ENCODE measurements around the gene CTDNEP1.

DNA sequence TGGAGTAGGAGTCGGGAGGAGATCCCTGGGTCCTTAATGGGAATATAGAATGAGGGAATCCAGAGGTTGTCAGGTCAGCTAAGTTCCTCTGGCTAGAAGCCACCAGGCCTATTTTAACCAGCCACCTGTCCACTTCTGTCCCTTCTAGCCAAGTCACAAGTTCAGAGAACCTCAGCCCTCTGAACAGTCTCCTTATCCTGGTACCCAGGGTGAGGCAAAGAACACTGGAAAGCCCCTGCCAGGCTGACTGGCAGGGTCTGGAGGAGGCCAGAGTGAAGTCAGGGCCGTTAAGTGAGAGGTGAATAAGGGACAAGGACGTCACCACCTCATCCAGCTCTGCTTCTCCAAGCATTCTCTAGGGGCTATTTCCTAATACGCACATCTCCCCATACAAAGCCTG lies 2.7 kb downstream of the CTDNEP1 start:
- no peak for TF ChIP-seq TEAD4 (IDR thresholded peaks at IDR 0.05)
- TF ChIP-seq, protein P1, sequence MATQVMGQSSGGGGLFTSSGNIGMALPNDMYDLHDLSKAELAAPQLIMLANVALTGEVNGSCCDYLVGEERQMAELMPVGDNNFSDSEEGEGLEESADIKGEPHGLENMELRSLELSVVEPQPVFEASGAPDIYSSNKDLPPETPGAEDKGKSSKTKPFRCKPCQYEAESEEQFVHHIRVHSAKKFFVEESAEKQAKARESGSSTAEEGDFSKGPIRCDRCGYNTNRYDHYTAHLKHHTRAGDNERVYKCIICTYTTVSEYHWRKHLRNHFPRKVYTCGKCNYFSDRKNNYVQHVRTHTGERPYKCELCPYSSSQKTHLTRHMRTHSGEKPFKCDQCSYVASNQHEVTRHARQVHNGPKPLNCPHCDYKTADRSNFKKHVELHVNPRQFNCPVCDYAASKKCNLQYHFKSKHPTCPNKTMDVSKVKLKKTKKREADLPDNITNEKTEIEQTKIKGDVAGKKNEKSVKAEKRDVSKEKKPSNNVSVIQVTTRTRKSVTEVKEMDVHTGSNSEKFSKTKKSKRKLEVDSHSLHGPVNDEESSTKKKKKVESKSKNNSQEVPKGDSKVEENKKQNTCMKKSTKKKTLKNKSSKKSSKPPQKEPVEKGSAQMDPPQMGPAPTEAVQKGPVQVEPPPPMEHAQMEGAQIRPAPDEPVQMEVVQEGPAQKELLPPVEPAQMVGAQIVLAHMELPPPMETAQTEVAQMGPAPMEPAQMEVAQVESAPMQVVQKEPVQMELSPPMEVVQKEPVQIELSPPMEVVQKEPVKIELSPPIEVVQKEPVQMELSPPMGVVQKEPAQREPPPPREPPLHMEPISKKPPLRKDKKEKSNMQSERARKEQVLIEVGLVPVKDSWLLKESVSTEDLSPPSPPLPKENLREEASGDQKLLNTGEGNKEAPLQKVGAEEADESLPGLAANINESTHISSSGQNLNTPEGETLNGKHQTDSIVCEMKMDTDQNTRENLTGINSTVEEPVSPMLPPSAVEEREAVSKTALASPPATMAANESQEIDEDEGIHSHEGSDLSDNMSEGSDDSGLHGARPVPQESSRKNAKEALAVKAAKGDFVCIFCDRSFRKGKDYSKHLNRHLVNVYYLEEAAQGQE (IDR thresholded peaks at IDR 0.05; ENCODE audit: low read depth) = no peak

Data from Ishikawa (cell line).